Right lobe of liver (tissue), 6 donors: ENCODE data around the gene MUC4. TPM values are rescaled to one million over a fixed set of nuclear protein-coding genes. Genes with fewer than 3 reads are reported as not detected.
A peak's percentile ranks its signal among the peaks of the same experiment; 100 is the strongest.

ENCODE experiments used
- ATAC-seq, 4 donors: fragments of 200-7000 bp; cut with Tn5 transposase; one replicate each; pipeline ENCODE4 v1.9.1; 2020; ENCODE audit warnings: mild to moderate bottlenecking in 4 of 4, moderate library complexity in 4 of 4
- DNase-seq, 3 donors: peaks; one replicate each; pipeline ENCODE4 v3.0.0-alpha.2; 2020
- H3K27ac ChIP-seq, 3 donors: fragments of 200-600 bp; one replicate each; pipeline ENCODE4 v1.8.0; 2022
- H3K27me3 ChIP-seq, 2 donors: fragments of 200-600 bp; one replicate each; pipeline ENCODE4 v1.8.0; 2022
- H3K36me3 ChIP-seq, 4 donors: fragments of 200-600 bp; sonication (generic) in 1 of 4; one replicate each; pipeline versions ENCODE4 v1.5.1 to v1.8.0; 2017 to 2022; ENCODE audit warnings: control low read depth in 1 of 4
- H3K4me1 ChIP-seq, 4 donors: fragments of 200-600 bp; sonication (generic) in 1 of 4; one replicate each; pipeline versions ENCODE4 v1.5.1 to v1.8.0; 2017 to 2022; ENCODE audit warnings: control low read depth in 1 of 4
- H3K4me3 ChIP-seq, 3 donors: fragments of 200-600 bp; one replicate each; pipeline ENCODE4 v1.8.0; 2022
- H3K9me3 ChIP-seq, 4 donors: fragments of 200-600 bp; sonication (generic) in 1 of 4; one replicate each; pipeline versions ENCODE4 v1.5.1 to v1.8.0; 2017 to 2022; ENCODE audit warnings: control low read depth in 1 of 4
- CTCF ChIP-seq, 4 donors: fragments of 200-600 bp in 3 of 4; fragments of 450-650 bp in 1 of 4; IDR thresholded peaks; one replicate each; pipeline versions ENCODE4 v1.5.1 to v1.8.0; 2016 to 2022; ENCODE audit warnings: antibody characterized with exemption in 4 of 4, mild to moderate bottlenecking in 2 of 4
- POLR2A ChIP-seq: fragments of 450-650 bp; IDR thresholded peaks from one replicate; pipeline ENCODE4 v1.6.1; 2017; ENCODE audit warnings: antibody characterized with exemption, mild to moderate bottlenecking
- WGBS: methylation state at CpG from one replicate; pipeline ENCODE4 v1.1.6; 2018; ENCODE audit warnings: low coverage, low lambda C conversion rate; ENCODE audit not compliant: insufficient coverage; ENCODE audit errors: missing lambda C conversion rate; 5-methylcytosine and 5-hydroxymethylcytosine counted together
- intact Hi-C, 2 donors: fragments of 100-400 bp; cut with DNase I; formaldehyde crosslinking; loops; one replicate each; pipeline versions ENCODE4 v1.11.2 to v1.14.1; 2022
- total RNA-seq, 6 experiments: library from RNA; depleted of rRNA in 2 of 6; stranded (reverse); fragments of >200 nt in 2 of 6; fragmentation: NEBNext Ultra II Directional in 3 of 6; extraction: Animal tissue kit (Norgen Biotek cat#: 25700) in 3 of 6; gene quantifications; one replicate each; pipeline versions ENCODE4 v1.1.0 to v1.2.4, GENCODE V29; 2016 to 2023
- donor health status: DM: no; HTN: yes; CAD: no.
- donor health status: DM: no; HTN: no; CAD: no.
- donor health status: DM: no; HTN: no; CAD: no.
- donor health status: DM: no; HTN: yes; CAD: no.
- donor health status: DM: no; HTN: yes; CAD: no.

MUC4 gene
- total RNA-seq, 6 experiments from 2014 or later: 0.07 to 0.20 TPM; not detected in 4

DNA sequence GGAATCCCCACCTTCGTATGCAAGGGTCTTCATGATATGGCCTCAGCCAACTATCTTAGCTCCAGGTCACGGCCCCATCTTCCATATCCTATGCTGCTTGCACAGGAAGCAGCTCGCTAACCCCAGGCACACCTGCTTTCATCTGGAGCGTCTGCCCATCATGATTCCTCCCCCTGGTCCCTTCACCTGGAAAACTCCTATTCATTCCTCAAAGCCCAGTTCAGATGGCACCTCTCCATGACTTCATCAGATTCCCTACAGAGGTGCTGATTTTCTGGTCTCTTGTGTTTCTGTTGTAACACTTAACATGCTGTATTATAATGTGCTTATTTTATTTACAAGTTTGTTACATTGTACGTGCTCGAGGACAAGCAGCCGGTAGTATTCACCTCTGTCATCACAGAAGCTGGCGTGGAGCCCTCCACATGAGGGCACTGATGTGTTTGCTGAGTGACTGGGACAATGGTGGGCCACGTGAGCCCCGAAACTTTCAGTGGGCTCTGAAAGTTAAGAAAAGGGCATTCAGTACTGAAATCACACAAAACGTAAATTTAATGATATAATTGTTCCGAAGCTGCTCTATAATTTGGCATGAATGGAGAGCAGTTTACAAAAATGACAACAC is 74.8 kb downstream of the MUC4 start:
- H3K27me3 ChIP-seq: no peaks in the 10 kb centered on the region
- ATAC-seq: no peak
- H3K4me1 ChIP-seq: no peaks in the 10 kb centered on the region
- no peaks in the 10 kb centered on the region for H3K9me3 ChIP-seq
- intact Hi-C loops: no loop called here
- TF ChIP-seq CTCF (IDR thresholded peaks at IDR 0.05) (no peak), POLR2A (no peak)
- no peak overlapping the region for H3K27ac ChIP-seq
- H3K4me3 ChIP-seq: no peak overlapping the region
- DNase-seq: peak; percentile 22 to 41 (median 32)
- WGBS: 96% methylated on average over 12 of the region's 12 CpGs
- H3K36me3 ChIP-seq: peaks cover 4 to 44% (median 19%) of the 10 kb centered on the region in 4 donors

DNA sequence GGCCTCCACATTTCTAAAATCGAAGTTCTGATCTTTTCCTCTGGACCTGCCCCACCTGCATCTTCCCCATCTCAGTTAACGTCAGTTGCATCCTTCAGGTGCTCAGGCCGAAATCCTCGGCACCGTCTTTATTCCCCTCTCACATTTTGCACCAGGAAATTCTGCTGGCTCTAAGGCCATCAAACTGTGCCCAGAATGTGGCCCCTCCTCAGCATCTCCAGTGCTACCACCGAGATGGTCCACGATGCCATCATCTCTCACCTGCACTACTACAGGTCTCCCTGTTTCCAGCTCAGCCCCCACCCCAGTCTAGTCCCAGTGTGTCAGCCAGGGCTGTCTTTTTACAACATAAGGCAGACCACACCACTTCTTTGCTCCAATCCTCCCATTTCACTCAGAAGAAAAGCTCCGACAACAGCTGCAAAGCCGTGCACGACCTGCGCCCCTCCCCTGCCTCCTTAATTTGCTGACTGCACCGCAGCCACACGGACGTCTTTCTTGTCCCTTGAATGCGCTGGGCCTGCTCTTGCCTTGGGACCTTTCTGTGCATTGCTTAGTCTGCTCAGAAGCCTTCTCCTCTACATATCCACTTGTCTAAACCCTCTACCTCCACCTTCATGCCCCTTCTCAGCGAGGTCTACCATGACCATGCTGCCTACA is 76.6 kb downstream of the MUC4 start:
- Histone ChIP-seq H3K9me3 (no peaks in the 10 kb centered on the region), H3K27me3 (no peaks in the 10 kb centered on the region), H3K4me1 (no peaks in the 10 kb centered on the region), H3K27ac (no peak overlapping the region), H3K36me3 (peaks cover 4 to 59% (median 27%) of the 10 kb centered on the region in 4 donors), H3K4me3 (no peak overlapping the region)
- TF ChIP-seq POLR2A (no peak), CTCF (IDR thresholded peaks at IDR 0.05) (no peak)
- WGBS: 91% methylated on average over 11 of the region's 16 CpGs
- DNase-seq (peak in 2 of 3 donors; percentile 11 to 20), ATAC-seq (no peak)
- intact Hi-C loops: no loop called here

- ATAC-seq: peak in 2 of 4 donors; percentile 34 to 35
- DNase-seq: peak in 2 of 3 donors; percentile 26 to 53
- intact Hi-C loops: no loop called here
These were observed 78.8 kb downstream of the MUC4 start for GRCh38 chr3:195732940-195733339.

DNA sequence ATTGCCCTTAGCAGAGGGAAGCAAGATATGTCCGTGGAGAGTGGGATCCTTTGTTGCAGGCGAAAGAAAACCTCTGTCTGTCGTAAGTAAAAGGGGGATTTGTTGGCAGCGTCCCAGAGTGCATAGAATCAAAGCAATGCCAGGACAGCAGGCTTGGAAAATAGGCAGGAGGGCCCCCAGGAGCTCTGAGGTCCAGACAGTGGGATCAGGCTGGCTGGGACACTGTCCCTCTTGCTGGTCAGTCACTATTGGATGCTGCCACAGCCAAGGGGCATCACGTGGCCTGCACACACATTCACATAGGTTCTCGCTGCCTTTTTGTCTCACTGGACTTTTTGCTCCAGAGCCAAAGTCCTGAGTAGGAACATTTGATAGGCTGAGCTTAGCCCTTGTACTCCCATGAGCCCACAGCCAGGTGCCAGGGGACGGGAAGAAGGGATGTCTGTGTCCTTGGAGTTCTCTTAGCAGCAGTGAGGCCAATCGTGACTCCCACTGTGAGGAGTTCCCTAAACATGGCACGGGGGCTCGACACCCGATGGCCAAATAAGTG is 80.3 kb downstream of the MUC4 start:
- intact Hi-C loops: no loop called here
- Histone ChIP-seq H3K4me1 (peaks cover 0 to 5% (median 0%) of the 10 kb centered on the region in 4 donors), H3K9me3 (no peaks in the 10 kb centered on the region), H3K36me3 (peaks cover 4 to 51% (median 24%) of the 10 kb centered on the region in 4 donors), H3K4me3 (no peak overlapping the region), H3K27ac (no peak overlapping the region), H3K27me3 (no peaks in the 10 kb centered on the region)
- ATAC-seq (no peak), DNase-seq (peak; percentile 18 to 45 (median 20))
- WGBS: 60% methylated on average over 1 of the region's 11 CpGs
- no peak for TF ChIP-seq POLR2A
- TF ChIP-seq CTCF (IDR thresholded peaks at IDR 0.05): no peak

More at GRCh38 chr3:195732940-195733339, 78.8 kb downstream of the MUC4 start:
- Histone ChIP-seq H3K27ac (no peak overlapping the region), H3K4me1 (no peaks in the 10 kb centered on the region), H3K27me3 (no peaks in the 10 kb centered on the region), H3K36me3 (peaks cover 4 to 61% (median 27%) of the 10 kb centered on the region in 4 donors), H3K4me3 (no peak overlapping the region), H3K9me3 (no peaks in the 10 kb centered on the region)
- WGBS: 86% methylated on average over 9 of the region's 12 CpGs
- TF ChIP-seq CTCF (IDR thresholded peaks at IDR 0.05) (no peak), POLR2A (no peak)
